Left kidney (tissue), 2 donors: Measurements from ENCODE around the gene SIRPG. TPM values are rescaled to one million over a fixed set of nuclear protein-coding genes. Genes with fewer than 3 reads are reported as not detected.
"Not testable (repeated sequence)": the region's sequence is repeated elsewhere in the genome, so short reads cannot be mapped to it uniquely, and the experiment has no call there.

Source experiments
- DNase-seq: peaks from one replicate; pipeline ENCODE4 v3.0.0-alpha.2; 2013
- polyA plus RNA-seq: library from polyadenylated mRNA; unstranded; fragments of 120-200 nt; gene quantifications from one replicate; pipeline ENCODE4 v1.2.1, GENCODE V29; 2013; ENCODE audit not compliant: insufficient read length

Gene SIRPG
- polyA plus RNA-seq, 1 donor = not detected

DNA sequence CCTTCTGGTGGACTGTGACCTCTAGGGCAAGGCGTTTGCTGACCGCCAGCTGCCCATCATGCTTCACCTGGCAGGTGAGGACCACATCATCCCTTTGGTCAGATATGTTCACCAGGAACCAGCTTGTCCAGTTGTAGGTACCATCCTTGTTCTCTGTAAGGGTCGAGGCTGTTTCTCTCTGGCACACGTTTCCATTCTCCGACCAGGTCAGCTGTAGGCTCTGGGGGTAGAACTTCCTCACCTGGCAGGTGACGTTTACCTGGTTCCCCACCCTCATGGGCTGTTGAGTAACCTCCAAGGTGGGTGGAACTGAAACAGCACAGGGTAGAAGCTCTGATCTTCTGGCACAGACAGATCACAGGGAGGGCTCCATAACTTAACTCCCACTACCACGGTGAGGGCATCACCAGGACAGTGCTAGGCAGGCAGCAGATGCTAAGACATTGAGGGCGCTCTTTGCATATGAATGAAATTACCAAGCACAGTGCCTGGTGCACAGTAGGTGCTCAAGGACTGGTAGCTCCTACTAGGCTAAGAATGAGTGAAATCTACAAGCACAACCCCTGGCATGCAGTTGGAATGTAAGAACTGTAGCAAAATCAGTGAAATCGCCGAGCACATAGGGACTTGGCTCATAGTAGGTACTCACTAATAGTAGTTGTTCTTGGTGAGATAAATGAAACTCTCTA is 22.1 kb downstream of the SIRPG start:
- no peak for DNase-seq

DNA sequence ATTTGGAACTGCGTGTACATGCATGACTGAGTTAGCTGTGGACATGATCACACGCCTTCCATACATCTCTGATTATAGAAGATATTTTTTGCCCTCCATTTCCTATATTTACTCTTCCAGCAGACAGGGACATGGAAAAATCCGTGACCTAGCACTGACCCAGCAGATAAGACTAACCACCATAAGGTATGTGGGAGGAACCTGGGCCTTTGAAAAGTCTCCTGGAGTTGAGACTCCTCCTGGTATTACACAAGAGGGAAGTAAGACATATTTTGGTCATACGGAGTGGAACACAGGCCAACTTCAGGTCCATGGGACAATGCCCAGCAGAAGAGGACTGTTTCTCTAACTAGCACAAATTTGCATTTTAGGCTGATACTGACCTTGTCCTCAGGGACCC is 24.0 kb downstream of the SIRPG start:
- DNase-seq = no peak

DNA sequence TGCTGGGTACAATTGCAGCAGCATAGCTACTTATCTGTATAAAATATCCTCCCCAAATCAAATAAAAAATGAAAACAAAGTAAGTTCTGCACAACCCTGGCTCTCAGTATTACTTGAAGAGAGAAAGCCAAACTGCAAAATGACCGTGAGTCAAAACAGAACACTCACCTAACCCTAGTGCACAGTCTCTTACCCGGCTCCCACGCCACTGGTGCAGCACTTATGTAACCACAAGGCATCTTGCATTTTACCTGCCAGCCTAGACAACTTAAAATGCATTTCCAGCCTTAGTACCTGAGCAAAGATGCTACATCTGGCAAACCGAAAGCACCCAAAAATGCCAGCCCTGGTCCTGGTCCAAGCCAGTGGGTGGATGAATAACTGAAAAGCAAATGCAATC is 25.4 kb downstream of the SIRPG start:
- no peak for DNase-seq

DNA sequence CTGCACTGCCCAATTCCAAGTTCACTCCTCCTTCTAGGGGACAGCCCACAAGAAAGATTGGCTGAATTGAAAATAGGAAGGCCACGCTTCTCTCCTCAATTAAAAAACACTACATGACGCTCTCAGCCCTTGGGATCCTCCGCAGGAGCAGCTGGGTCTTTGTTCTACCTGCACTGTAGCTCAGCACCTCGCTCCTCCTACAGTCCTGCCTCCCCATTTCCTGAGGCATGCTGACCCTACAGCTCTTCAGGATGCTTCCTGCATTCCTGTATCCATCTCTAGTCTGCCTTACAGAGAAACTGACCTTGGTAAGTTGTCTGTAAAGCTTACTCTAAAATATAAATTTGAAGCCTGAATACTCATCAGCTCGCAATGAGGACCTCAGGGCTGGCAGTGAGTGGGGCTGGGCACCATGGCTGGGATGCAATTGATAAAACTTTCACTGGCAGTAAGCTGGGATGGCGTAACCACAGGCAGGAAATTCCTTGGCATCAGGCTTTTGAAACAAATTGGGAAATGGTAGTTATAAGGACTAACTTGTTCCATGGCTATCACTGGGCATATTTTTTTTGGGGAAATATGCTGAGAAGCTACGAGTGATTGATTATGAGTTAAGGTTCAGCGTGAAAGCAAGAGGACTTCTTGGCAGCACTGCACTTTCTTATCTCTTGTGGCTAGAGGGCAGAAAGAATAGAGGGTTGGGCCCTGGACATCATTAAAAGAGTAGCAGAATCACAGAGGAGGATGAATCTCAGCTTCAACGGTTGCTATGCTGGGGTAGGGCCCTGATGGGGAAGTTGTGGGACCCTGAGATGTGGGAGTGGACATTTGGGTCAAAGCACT is 26.0 kb downstream of the SIRPG start:
- no peak for DNase-seq

DNA sequence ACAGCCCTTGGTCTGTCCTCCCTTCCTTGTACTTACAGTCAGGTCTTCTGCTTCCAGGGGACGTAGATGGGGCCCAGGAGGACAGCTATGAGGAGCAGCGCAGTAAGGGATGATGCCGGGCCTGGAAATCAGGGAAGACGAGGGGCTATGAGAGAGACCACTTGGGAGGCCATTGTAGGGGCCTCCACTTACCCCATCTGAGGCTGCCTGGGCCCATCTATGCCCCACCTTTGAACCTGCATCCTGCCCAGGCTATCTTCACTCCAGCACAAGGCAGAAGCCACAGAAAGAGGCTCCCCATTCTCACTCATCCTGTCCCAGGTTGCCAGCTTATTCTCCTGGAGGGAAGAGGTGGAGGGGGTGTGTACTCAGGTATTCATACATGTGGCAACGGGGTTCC is 27.4 kb downstream of the SIRPG start:
- no peak for DNase-seq

DNA sequence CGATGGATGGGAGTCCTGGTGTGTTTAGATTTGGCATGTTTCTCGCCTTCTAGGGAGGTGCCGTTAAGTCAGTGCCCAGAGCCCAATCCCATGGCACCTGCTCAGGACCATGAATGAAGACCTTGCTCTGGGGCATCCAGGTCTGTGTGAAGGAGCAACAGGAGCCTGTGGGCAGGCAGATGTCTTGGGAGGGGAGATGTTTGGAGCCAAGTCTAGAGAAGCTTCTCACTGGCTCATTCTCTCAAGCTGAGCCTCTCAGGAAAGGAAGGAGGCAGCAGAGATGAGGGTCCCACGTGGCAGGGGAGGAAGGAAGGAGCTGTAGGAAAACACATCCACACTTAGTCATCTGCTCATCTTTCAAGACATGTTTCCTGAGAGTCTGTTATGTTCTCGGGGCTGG is 28.3 kb downstream of the SIRPG start:
- no peak for DNase-seq

DNA sequence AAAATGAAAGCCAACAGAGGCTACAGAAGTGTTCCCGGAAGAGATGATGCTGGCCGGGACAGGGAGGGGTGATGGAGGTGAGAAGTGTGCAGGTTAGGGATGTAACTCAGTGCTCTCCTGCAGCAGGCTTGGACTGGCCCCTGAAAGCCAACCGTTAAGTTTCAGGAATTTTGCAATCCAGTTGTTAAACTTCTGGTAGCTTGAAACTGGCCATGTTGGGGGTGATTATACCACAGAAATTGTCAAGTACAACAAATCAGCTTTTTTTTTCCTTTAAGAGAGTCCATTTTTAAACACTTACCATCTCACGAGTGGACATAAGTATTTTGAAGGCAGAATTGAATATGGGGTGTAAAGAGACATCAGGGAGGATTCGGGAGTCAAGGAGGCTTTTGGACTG is 29.0 kb downstream of the SIRPG start:
- DNase-seq = no peak

DNA sequence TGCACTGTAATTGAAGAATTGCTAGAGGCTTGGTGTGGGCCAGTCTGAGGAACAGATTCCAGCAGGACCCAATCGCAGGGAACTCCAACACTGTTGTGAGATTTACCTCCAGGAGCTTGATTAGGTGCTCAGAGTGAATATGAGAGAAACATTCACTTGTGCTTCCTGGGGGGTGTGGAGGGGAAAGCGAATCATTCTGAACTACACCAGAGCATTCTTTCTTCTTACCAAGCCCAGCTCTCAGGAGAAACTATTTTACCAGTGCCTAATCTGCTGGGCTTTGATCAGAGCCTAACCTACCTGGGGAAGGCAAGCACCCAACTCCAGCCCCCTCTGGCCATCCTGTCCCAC is 30.4 kb downstream of the SIRPG start:
- DNase-seq = no peak

DNA sequence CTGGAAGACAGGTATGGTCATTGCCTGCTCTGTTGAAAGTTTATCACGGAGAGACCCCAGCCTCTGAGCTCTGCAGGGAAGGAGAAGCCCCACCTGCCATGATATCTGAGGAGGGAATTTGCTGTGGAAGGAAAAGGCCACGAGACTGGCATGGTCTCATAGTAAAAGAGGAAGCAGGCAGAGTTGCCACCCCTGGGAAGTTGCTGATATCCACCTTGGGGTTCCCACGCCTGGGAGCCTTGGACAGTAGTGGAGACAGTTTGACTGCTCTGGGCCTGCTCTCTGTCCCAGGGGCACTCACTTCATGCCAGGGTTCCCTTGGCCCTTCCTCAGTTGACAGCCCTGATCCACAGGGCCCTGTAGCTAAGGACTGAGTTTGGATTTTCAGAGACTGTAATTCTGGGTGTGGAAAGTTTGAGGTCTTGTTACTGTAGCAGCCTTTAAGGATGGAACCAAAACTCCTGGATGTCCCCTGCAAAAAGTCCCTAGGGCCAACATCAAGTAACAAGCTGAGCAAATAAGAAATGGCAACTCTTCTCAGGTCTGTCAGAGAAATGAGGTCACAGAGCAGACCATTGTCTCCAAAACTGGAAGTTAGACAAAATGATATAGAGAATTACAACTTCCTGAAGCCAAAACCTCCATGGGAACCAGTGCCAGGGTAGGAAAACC is 30.9 kb downstream of the SIRPG start:
- no peak for DNase-seq

DNA sequence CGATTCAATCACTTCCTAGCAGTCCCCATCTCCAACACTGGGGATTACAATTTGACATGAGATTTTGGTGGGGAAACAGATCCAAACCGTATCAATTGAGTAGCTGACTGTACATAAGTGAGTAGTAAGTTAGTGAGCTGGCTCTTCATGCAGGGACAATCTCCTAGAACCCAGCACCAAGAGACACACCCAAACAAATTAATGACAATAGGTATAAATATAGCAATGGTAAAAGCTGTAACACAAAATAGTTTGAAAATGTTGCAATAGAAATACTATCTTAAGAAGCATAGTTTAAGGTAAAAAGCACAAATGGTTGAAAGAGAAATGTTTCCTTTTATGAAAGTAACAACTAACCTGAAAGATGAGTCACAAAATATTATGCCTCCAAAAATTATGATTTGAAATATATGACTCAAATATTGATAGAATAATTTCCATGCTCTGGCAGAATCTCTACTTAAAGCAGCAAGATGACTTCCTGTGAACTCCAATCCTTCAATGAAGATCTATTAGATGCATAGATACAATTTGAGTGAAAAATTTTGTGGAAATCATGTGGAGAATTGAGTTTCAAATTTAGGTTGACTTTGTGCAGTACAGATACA is 32.4 kb downstream of the SIRPG start:
- no peak for DNase-seq

DNA sequence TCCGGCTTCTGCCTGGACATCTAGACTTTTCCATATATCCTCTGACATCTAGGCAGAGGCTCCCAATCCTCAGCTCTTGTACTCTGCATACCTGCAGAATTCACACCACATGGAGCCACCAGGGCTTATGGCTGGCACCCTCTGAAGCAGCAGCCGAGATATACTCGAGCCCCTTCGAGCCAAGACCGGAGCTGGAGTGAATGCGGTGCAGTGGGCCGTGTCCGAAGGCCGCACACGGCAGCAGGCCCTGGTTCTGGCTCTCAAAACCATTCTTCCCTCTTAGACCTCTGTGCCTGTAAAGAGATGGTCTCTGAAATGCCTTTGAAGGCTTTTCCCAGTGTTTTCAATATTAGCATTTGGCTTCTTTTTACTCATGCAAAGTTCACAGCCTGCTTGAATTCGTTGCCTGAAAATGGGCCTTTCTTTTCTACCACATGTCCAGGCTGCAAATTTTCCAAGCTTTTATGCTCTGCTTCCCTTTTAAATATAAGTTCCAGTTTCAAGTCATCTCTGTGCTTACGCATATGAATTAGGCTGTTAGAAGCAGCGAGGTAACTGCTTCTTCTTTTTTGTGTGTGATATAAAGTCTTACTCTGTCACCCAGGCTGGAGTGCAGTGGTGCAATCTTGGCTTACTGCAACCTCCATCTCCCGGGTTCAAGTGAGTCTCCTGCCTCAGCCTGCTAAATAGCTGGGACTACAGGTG is 33.9 kb downstream of the SIRPG start:
- no peak for DNase-seq

DNA sequence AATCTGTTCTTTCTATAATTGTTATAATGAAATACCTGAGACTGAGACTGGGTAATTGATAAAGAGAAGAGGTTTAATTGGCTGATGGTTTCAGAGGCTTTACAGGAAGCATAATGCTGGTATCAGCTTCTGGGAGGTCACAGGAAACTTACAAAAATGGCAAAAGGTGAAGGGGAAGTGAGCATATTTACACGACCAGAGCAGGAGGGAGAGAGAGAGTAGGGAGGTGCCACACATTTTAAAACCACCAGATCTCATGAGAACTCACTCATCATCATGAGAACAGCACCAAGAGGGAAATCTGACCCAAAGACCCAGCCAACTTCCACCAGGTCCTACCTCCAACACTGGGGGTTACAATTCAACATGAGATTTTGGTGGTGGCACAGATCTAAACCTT is 35.1 kb downstream of the SIRPG start:
- no peak for DNase-seq

DNA sequence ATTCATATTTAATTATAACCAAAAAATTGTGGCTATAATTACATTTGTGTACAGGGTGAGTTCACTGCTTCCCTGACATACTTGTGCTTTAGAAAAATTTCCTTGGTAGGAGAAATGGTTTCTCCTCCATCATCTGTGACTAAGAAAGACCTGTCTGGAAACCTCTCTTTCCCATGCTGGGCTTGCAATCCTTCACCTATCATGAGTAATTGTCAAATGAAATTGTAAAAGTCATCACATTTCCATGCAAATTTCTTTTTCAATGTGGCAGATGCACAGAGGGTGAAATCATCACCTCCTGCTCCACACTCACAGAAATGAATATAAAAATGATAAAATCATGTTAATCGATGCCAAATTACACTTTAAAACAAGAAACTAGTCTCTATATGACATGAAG is 36.3 kb downstream of the SIRPG start:
- no peak for DNase-seq

DNA sequence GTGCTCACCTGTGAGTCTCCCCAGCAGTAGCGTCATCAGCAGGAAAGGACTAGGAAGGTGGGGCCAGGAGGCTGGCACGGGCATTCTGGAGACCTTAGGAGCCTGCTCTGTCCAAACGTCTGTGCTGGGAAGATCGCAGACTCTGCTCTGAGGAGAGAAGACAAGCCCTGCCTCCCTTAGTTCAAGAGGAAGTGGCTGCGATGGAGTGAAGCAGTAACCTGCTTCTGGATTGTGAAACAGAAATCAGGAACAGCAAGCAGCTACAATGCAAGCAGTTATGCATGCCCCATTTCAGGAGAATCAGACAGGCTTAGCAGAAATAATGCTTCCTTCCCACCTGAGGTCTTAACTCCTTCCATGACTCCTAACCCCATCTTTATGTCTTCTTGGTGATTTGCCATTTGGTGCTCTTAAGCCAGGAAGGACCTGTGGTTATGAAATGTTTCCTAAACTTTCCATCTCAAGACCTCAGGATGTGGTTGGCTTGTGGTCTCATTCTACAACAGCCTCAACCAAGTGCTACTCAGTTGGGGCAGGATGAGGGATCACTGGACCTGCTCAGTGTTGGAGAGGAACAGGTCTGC is 37.6 kb downstream of the SIRPG start, which contains the start of gene SIRPB1:
TSS of gene SIRPB1 (minus strand) at position 149 of the 584 bp plus-strand sequence. CDS start at position 84, 65 bp downstream.
- DNase-seq = no peak

DNA sequence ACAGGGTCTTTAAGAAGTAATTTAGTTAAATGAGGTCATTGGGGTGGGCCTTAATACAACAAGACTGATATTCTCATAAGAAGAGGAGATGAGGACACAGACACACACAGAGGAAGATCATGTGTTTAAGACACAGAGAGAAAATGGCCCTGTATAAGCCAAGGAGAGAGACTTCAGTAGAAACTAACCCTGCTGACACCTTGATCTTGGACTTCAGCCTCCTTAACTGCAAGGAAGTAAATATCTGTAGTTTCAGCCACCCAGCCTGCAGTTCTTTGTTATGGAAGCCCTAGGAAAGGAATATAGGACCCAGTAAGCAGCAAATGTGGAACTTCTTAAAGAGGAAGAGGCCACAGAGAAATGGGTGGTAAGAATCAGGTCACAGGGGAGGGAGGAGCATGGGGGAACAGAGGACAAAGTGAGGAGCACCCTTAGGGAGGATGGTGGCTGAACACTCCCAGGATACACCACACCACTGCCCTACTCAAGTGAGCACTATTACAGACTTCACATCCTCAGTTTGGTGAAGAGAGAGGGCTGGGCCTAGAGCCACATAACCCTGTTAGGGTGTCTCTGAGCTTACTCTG is 38.5 kb downstream of the SIRPG start:
- no peak for DNase-seq

DNA sequence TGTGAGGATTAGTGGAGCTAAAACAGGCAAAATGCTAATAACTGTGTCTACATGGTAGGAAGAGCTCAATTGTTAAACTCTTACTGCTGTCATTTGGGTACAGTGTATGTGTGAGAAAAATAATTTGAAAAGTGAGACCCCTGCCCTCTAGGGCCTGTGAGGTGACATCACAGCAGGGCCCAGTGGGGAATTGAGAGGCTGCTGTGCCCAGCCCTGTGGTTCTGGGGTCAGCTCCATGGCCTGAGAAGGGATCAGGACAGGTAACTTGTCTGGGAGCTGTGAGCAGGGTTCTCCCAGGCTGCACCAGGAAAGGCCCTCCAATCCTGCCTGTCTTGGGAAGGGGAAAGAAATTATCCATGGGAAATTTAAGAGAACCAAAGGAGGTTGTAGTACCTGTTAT is 39.1 kb downstream of the SIRPG start:
- DNase-seq = no peak

DNA sequence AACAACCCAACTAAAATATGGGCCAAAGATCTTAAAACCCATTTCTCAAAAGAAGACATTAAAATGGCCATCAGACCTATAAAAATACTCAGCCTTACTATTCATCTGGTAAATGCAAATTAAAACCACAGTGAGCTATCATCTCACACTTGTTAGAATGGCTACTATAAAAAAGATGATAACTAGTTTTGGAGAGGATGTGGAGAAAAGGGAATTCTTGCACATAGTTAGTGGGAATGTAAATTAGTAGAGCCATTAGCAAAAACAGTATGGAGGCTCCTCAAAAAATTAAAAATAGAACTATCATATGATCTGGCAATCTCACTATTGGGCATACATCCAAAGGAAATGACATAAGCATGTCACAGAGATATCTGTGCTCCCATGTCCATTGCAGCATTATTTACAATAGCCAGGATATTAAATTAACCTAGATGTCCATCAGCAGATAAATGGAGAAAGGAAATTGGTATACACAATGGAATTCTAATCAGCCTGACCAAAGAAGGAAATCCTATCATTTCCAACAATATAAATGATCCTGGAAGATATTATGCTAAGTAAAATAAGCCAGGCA is 40.6 kb downstream of the SIRPG start:
- no peak for DNase-seq

DNA sequence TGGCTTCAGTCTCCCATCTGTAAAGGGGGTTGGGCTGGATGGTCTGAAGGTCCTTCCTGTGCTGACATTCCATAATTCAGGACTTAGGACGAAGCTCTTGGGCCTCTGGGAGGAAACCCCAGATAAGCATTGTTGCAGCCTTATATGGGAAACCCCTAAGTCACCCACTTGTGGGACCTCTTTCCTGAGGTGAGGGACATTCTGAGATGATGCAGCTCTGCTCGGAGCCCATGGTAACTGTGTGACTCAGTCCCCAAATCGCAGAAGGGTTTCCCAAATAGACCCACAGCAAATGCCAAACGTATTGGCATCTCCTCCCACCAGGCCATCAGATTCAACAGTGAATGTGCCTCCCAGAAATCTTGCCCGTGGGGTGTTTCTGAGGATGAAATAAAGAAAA is 47.2 kb downstream of the SIRPG start:
- DNase-seq = not testable (repeated sequence)

DNA sequence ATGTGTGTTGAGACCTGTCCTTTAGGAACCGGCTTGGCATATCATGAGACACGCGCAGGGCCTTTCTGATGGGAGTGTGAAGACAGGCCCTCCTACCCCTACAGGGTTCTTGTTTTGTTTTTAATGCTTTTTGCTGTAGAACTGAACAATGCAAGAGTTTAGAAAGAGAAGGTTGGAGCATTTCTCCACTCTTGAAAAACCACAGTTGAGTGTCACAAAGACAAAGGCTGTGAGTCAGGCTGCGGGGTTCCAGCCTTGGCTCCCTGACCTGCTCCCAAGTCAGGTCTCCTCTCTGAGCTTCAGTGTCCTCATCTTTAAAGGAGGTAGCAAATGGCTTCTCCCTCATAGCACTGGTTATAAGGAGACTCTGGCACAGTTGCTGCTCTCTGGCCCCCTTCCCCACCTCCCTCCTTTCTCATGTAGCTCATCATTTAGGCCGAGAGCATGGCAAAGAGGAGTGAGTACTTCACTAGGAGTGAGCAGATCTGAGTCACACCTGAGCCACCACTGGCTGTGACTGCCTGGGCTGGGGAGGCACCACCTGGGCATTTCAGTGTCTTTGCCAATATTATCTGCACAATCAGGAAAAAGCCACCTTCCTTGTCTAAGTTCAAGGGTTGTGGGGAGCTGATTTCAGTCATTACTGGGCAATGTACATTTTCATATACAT is 48.8 kb downstream of the SIRPG start:
- DNase-seq = not testable (repeated sequence)

DNA sequence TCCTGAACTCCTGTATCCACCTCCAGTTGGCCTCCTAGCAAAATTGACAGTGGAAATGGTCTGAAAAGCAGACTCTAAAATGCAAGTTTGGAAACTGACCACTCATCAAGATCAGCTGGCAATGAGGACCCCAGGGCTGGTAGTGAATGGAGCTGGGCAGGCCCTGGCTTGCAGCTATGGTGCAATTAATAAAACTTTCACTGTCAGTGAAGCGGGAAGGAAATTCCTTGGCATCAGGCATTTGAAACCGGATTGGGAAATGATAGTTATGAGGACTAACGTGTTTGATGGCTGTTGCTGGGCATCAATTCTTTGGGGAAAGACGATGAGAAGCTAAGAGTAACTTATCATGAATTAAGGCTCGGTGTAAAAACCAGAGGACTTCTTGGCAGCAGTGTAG is 56.8 kb downstream of the SIRPG start:
- DNase-seq = no peak
